OCI-LY3 (cell line): Measurements from ENCODE around the gene NOTUM.

ENCODE experiments used
- EZH2phosphoT487 ChIP-seq: fragments of 200-600 bp; shearing (Covaris generic); IDR thresholded peaks from 2 replicates; pipeline ENCODE4 v1.6.1; 2018; ENCODE audit warnings: antibody characterized with exemption, mixed run types, low read depth
- TF ChIP-seq, protein P1 (sequence below): fragments of 200-600, 300-600 bp; sonication (generic); IDR thresholded peaks from 2 replicates; pipeline ENCODE4 v1.5.1; 2014; ENCODE audit warnings: antibody characterized with exemption, low read length, low read depth

DNA sequence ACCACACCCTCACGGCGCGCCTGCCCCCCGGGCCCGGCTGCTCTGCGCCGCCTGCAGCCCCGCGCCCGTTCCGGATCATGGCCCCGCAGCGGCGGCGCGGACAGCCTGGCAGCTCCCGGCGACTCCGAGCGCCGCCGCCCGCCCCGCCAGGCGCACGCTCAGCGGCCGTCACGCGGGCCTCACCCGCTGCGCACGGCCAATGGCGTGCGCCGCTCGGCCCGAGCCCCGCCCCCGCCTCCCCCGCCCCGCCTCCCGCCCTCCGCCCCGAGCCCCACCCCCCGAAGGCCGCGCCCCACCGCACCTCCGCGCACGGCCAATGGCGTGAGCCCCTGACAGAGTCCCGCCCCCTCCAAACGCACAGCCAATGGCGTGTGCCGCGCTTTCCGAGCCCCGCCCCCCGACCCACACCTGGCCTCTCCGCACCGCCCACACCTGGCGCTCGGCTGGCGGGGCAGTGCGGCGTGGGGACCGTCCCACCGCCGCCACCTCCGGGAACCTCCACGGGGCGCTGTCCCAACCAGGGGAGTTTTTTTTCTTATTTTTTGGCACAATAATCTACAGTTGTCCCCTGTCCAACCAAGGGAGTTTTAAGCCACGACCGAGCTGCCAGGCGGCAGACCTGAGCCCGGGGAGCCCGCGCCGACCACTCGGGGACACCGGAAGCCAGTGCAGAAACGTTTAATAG lies 49.6 kb downstream of the NOTUM start, which contains the start of gene PCYT2:
- TF ChIP-seq, protein P1, sequence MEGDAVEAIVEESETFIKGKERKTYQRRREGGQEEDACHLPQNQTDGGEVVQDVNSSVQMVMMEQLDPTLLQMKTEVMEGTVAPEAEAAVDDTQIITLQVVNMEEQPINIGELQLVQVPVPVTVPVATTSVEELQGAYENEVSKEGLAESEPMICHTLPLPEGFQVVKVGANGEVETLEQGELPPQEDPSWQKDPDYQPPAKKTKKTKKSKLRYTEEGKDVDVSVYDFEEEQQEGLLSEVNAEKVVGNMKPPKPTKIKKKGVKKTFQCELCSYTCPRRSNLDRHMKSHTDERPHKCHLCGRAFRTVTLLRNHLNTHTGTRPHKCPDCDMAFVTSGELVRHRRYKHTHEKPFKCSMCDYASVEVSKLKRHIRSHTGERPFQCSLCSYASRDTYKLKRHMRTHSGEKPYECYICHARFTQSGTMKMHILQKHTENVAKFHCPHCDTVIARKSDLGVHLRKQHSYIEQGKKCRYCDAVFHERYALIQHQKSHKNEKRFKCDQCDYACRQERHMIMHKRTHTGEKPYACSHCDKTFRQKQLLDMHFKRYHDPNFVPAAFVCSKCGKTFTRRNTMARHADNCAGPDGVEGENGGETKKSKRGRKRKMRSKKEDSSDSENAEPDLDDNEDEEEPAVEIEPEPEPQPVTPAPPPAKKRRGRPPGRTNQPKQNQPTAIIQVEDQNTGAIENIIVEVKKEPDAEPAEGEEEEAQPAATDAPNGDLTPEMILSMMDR: no peak
- no peak for TF ChIP-seq EZH2phosphoT487
